Lower lobe of right lung (tissue), 2 donors: Measurements from ENCODE around the gene DKK3. TPM values are rescaled to one million over a fixed set of nuclear protein-coding genes. Genes with fewer than 3 reads are reported as not detected.

Experiments used
- ATAC-seq, 2 donors: fragments of 200-7000 bp; cut with Tn5 transposase; one replicate each; pipeline ENCODE4 v1.9.1; 2020 to 2022; ENCODE audit warnings: mild to moderate bottlenecking in 2 of 2, moderate library complexity in 2 of 2
- DNase-seq: peaks from one replicate; pipeline ENCODE4 v3.0.0-alpha.2; 2020
- H3K27ac ChIP-seq: fragments of 200-600 bp; one replicate; pipeline ENCODE4 v1.8.0; 2022
- H3K27me3 ChIP-seq: fragments of 200-600 bp; one replicate; pipeline ENCODE4 v1.8.0; 2022; ENCODE audit warnings: low read depth
- H3K36me3 ChIP-seq: fragments of 200-600 bp; one replicate; pipeline ENCODE4 v1.8.0; 2022; ENCODE audit warnings: mild to moderate bottlenecking
- H3K4me1 ChIP-seq: fragments of 200-600 bp; one replicate; pipeline ENCODE4 v1.8.0; 2022
- H3K4me3 ChIP-seq: fragments of 200-600 bp; one replicate; pipeline ENCODE4 v1.8.0; 2022; ENCODE audit warnings: mild to moderate bottlenecking
- H3K9me3 ChIP-seq: fragments of 200-600 bp; one replicate; pipeline ENCODE4 v1.8.0; 2022
- intact Hi-C: fragments of 100-400 bp; cut with DNase I; formaldehyde crosslinking; loops from one replicate; pipeline ENCODE4 v1.11.0; 2022
- total RNA-seq: library from RNA; stranded (reverse); fragmentation: NEBNext Ultra II Directional; extraction: Animal tissue kit (Norgen Biotek cat#: 25700); gene quantifications from one replicate; pipeline ENCODE4 v1.2.1, GENCODE V29; 2021
- TF ChIP-seq, protein P1 (sequence below): fragments of 200-600 bp; IDR thresholded peaks from one replicate; pipeline ENCODE4 v1.8.0; 2022; ENCODE audit warnings: antibody characterized with exemption, mild to moderate bottlenecking
- donor health status: DM: no; HTN: yes; CAD: no; lungs with severe emphysema.

Gene DKK3
- total RNA-seq, 1 donor from 2014 or later, result 111 TPM

DNA sequence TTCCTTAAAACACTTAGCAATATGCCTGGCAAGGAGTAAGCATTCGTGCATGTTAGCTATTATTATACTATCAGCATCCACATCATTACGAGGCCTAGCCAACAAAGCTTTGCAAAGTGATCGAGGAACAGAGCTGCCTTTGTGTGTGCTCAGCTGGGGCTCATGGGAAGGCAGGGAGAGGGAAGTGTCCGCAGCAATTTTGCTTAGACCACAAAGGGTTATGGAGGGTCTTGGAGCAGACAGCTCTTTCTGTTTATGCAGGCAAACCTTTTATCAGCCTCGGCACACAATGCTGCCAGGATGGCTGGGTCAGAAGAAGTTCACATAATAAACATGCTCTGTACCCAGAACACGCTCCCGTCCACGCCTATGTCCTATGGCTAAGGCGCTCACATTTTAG is 10.9 kb upstream of the DKK3 start:
- TF ChIP-seq, protein P1, sequence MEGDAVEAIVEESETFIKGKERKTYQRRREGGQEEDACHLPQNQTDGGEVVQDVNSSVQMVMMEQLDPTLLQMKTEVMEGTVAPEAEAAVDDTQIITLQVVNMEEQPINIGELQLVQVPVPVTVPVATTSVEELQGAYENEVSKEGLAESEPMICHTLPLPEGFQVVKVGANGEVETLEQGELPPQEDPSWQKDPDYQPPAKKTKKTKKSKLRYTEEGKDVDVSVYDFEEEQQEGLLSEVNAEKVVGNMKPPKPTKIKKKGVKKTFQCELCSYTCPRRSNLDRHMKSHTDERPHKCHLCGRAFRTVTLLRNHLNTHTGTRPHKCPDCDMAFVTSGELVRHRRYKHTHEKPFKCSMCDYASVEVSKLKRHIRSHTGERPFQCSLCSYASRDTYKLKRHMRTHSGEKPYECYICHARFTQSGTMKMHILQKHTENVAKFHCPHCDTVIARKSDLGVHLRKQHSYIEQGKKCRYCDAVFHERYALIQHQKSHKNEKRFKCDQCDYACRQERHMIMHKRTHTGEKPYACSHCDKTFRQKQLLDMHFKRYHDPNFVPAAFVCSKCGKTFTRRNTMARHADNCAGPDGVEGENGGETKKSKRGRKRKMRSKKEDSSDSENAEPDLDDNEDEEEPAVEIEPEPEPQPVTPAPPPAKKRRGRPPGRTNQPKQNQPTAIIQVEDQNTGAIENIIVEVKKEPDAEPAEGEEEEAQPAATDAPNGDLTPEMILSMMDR, result no peak
- DNase-seq (no peak), ATAC-seq (peak in 1 of 2 donors; percentile 21)
- Histone ChIP-seq H3K27ac (no peak overlapping the region), H3K4me3 (no peak overlapping the region), H3K4me1 (peaks cover 21% of the 10 kb centered on the region), H3K9me3 (peaks cover 2% of the 10 kb centered on the region), H3K36me3 (no peaks in the 10 kb centered on the region), H3K27me3 (no peaks in the 10 kb centered on the region)
- intact Hi-C loops, result no loop called here

DNA sequence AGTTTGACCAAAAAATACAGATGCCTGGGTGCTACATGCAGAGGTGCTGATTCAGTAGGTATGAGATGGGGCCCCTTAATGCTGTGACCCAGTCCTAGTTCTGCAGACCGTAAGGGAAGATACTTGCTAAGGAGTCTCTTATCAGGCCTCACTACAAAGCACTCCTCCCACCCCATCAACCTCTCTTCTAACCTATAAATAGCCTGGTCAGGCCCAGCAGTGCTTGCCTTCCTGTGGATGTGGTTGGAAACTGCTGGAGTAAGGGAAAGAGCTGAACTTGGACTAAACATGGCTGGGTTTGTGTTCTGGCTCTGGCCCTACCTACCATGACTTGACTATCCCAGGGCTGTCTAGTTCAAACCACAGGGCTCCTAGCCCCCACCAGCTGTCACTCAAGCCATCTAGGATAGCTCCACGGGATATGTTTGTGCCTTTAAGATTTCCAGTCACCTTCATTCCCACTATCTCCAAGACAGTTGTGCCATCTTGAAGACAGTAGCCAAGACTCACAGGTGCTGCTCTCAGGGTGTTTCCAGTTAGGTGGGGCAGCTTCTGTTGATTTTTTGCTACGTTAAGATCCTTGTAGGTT is 9.5 kb upstream of the DKK3 start:
- Histone ChIP-seq H3K9me3 (no peaks in the 10 kb centered on the region), H3K4me3 (no peak overlapping the region), H3K4me1 (peaks cover 21% of the 10 kb centered on the region), H3K36me3 (no peaks in the 10 kb centered on the region), H3K27me3 (no peaks in the 10 kb centered on the region), H3K27ac (no peak overlapping the region)
- DNase-seq (no peak), ATAC-seq (no peak)
- intact Hi-C loops, result no loop called here
- TF ChIP-seq, protein P1, result no peak

DNA sequence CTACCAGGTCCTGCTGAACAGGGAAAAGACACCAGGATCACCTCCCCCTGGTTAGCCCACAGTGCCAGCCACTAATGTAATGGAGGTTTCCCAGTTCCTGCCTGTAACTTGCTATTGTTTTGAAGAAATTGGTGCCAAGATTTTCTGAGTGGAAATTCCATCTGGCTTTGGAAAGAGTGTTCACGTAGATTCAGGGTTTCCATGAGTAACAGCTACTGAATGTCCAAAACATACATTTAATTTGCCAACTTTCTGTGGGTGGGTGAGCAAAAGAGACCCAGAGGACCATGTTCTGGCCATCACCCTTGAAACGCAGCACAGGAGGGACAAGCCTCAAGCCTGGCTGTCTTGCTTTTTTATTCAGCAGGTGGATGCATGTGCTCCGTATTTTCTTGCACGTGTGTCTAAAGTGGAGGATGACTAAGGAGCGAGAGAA is 8.8 kb upstream of the DKK3 start:
- DNase-seq, result no peak
- ATAC-seq, result peak in 1 of 2 donors; percentile 24
- Histone ChIP-seq H3K27me3 (no peaks in the 10 kb centered on the region), H3K4me1 (peaks cover 21% of the 10 kb centered on the region), H3K4me3 (no peak overlapping the region), H3K9me3 (no peaks in the 10 kb centered on the region), H3K36me3 (no peaks in the 10 kb centered on the region), H3K27ac (no peak overlapping the region)
- TF ChIP-seq, protein P1, result no peak
- intact Hi-C loops, result no loop called here

DNA sequence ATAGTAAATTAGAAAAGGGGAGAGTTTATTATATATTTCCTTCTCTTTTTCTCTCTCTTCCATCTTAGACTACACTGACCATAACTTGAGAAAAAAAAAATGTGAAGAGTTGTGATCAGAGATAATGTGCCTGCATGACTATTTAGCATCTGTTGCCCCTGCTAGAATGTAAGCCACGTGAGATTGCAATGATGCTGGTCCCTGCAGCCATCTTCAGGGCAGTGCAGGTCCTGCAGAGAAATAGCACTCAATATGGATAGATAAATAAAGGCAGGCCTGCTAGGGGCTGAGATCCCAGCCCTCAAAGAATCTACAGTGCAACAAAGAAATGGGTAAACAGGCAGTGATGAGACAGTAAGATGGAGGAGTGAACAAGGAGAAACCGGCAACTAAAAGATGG is 7.8 kb upstream of the DKK3 start:
- no peaks in the 10 kb centered on the region for H3K36me3 ChIP-seq
- ATAC-seq (no peak), DNase-seq (no peak)
- no peaks in the 10 kb centered on the region for H3K27me3 ChIP-seq
- no peak overlapping the region for H3K4me3 ChIP-seq
- TF ChIP-seq, protein P1, result no peak
- intact Hi-C loops, result no loop called here
- no peak overlapping the region for H3K27ac ChIP-seq
- H3K4me1 ChIP-seq, result peaks cover 21% of the 10 kb centered on the region
- no peaks in the 10 kb centered on the region for H3K9me3 ChIP-seq

DNA sequence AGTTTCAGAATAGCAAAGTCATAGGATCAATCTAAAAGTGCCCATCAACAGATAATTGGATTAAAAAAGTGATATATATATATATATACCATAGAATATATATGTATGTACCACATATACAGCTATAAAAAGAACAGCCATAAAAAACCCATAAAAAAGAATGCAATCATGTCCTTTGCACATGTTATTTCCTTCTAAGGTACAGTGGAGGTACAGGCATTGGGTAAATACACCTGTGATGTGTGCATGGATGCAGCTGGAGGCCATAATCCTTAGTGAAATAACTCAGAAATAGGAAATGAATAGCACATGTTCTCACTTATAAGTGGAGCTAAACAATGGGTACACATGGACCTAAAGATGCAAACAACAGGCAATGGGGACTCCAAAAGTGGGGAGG is 7.1 kb upstream of the DKK3 start:
- Histone ChIP-seq H3K9me3 (no peaks in the 10 kb centered on the region), H3K4me3 (no peak overlapping the region), H3K36me3 (no peaks in the 10 kb centered on the region), H3K27ac (no peak overlapping the region), H3K4me1 (peaks cover 21% of the 10 kb centered on the region), H3K27me3 (no peaks in the 10 kb centered on the region)
- TF ChIP-seq, protein P1, result no peak
- no peak for ATAC-seq
- intact Hi-C loops, result no loop called here
- no peak for DNase-seq
